H9 (cell line): ENCODE measurements around the gene CCNC. TPM values are rescaled to one million over a fixed set of nuclear protein-coding genes. Genes with fewer than 3 reads are reported as not detected.

Experiments
- DNase-seq: peaks from one replicate; pipeline ENCODE4 v3.0.0-alpha.2; 2017
- H2AFZ ChIP-seq: one replicate; pipeline ENCODE4 v1.6.1; 2013; ENCODE audit warnings: mild to moderate bottlenecking, low read length, control low read depth, moderate library complexity
- H2AK5ac ChIP-seq: 2 replicates; pipeline ENCODE4 v1.6.1; 2013; ENCODE audit warnings: low read length, control low read depth, mixed read lengths; ENCODE audit not compliant: insufficient read length
- H2BK120ac ChIP-seq: one replicate; pipeline ENCODE4 v1.6.1; 2013; ENCODE audit warnings: low read depth, mild to moderate bottlenecking, low read length, control low read depth, inconsistent platforms; ENCODE audit not compliant: poor library complexity, severe bottlenecking
- H2BK12ac ChIP-seq: 2 replicates; pipeline ENCODE4 v1.6.1; 2013; ENCODE audit warnings: low read length, control low read depth, mixed read lengths, low read depth; ENCODE audit not compliant: insufficient read length
- H2BK15ac ChIP-seq: 2 replicates; pipeline ENCODE4 v1.6.1; 2013; ENCODE audit warnings: low read depth, low read length, control low read depth
- H2BK20ac ChIP-seq: one replicate; pipeline ENCODE4 v1.6.1; 2013; ENCODE audit warnings: low read depth, mild to moderate bottlenecking, low read length, control low read depth, inconsistent platforms; ENCODE audit not compliant: poor library complexity, severe bottlenecking
- H2BK5ac ChIP-seq: 2 replicates; pipeline ENCODE4 v1.6.1; 2013; ENCODE audit warnings: low read length, control low read depth, mixed read lengths; ENCODE audit not compliant: insufficient read length
- H3K14ac ChIP-seq: 2 replicates; pipeline ENCODE4 v1.6.1; 2013; ENCODE audit warnings: low read length, control low read depth; ENCODE audit not compliant: insufficient read depth
- H3K18ac ChIP-seq: 2 replicates; pipeline ENCODE4 v1.6.1; 2013; ENCODE audit warnings: low read depth, mild to moderate bottlenecking, mixed read lengths, low read length, control low read depth; ENCODE audit not compliant: insufficient read length
- H3K23ac ChIP-seq: 2 replicates; pipeline ENCODE4 v1.6.1; 2013; ENCODE audit warnings: low read length, control low read depth, mixed read lengths, low read depth; ENCODE audit not compliant: insufficient read length
- H3K23me2 ChIP-seq: 2 replicates; pipeline ENCODE4 v1.6.1; 2013; ENCODE audit warnings: low read depth, mild to moderate bottlenecking, mixed read lengths, low read length, control low read depth; ENCODE audit not compliant: insufficient read length, poor library complexity, severe bottlenecking
- H3K27ac ChIP-seq: 2 replicates; pipeline ENCODE4 v1.5.1; 2013; ENCODE audit warnings: low read length, control low read depth, mixed read lengths, low read depth; ENCODE audit not compliant: insufficient read length
- H3K27me3 ChIP-seq: 2 replicates; pipeline ENCODE4 v1.6.1; 2013; ENCODE audit warnings: low read length, control low read depth, inconsistent platforms; ENCODE audit not compliant: insufficient read depth
- H3K4ac ChIP-seq: 2 replicates; pipeline ENCODE4 v1.6.1; 2013; ENCODE audit warnings: low read depth, mild to moderate bottlenecking, control low read depth, inconsistent platforms, low read length, moderate library complexity
- H3K4me1 ChIP-seq: 2 replicates; pipeline ENCODE4 v1.6.1; 2013; ENCODE audit warnings: low read length, control low read depth, inconsistent platforms; ENCODE audit not compliant: insufficient read depth
- H3K4me2 ChIP-seq: 2 replicates; pipeline ENCODE4 v1.6.1; 2013; ENCODE audit warnings: low read length, control low read depth, mixed read lengths; ENCODE audit not compliant: insufficient read length, insufficient read depth
- H3K56ac ChIP-seq: 2 replicates; pipeline ENCODE4 v1.6.1; 2013; ENCODE audit warnings: low read depth, mild to moderate bottlenecking, mixed read lengths, low read length, control low read depth; ENCODE audit not compliant: insufficient read length
- H3K79me1 ChIP-seq: 2 replicates; pipeline ENCODE4 v1.6.1; 2013; ENCODE audit warnings: low read depth, mild to moderate bottlenecking, moderate library complexity, low read length, control low read depth, inconsistent platforms; ENCODE audit not compliant: insufficient read depth, poor library complexity, severe bottlenecking
- H3K79me2 ChIP-seq: 2 replicates; pipeline ENCODE4 v1.6.1; 2013; ENCODE audit warnings: low read length, control low read depth, inconsistent platforms; ENCODE audit not compliant: insufficient read depth
- H3K9ac ChIP-seq: 2 replicates; pipeline ENCODE4 v1.6.1; 2013; ENCODE audit warnings: low read length, control low read depth, mixed read lengths; ENCODE audit not compliant: insufficient read length; ENCODE audit errors: extremely low read depth
- H3K9me3 ChIP-seq: one replicate; pipeline ENCODE4 v1.6.1; 2013; ENCODE audit warnings: low read depth, low read length, inconsistent platforms; ENCODE audit not compliant: control insufficient read depth
- H3T11ph ChIP-seq: one replicate; pipeline ENCODE4 v1.6.1; 2013; ENCODE audit warnings: mild to moderate bottlenecking, low read length, control low read depth, inconsistent platforms
- H4K20me1 ChIP-seq: one replicate; pipeline ENCODE4 v1.6.1; 2013; ENCODE audit not compliant: control insufficient read depth, insufficient read length, insufficient read depth
- H4K5ac ChIP-seq: 2 replicates; pipeline ENCODE4 v1.6.1; 2013; ENCODE audit warnings: low read depth, mild to moderate bottlenecking, mixed read lengths, low read length, control low read depth; ENCODE audit not compliant: insufficient read length
- H4K8ac ChIP-seq: replicated peaks from 2 replicates; pipeline ENCODE4 v1.6.1; 2013; ENCODE audit warnings: low read length, control low read depth, mixed read lengths, low read depth; ENCODE audit not compliant: insufficient read length
- H4K91ac ChIP-seq: 2 replicates; pipeline ENCODE4 v1.6.1; 2013; ENCODE audit warnings: low read depth, mild to moderate bottlenecking, moderate library complexity, mixed read lengths, low read length, control low read depth; ENCODE audit not compliant: insufficient read length
- H3K27ac Mint-ChIP-seq, 3 experiments: 2 replicates in 2 of 3; 3 replicates in 1 of 3; pipeline ENCODE4 v1.8.0; 2020 to 2021; ENCODE audit warnings: mixed read lengths in 3 of 3, mild to moderate bottlenecking in 1 of 3, moderate library complexity in 1 of 3
- H3K27me3 Mint-ChIP-seq: 2 replicates; pipeline ENCODE4 v1.8.0; 2021; ENCODE audit warnings: low read depth, mild to moderate bottlenecking, moderate library complexity, mixed read lengths
- H3K36me3 Mint-ChIP-seq, 3 experiments: 2 replicates in 2 of 3; 3 replicates in 1 of 3; pipeline ENCODE4 v1.8.0; 2020 to 2021; ENCODE audit warnings: low read depth in 3 of 3, mixed read lengths in 3 of 3; ENCODE audit not compliant: insufficient read depth in 1 of 3
- H3K4me1 Mint-ChIP-seq, 2 experiments: 2 replicates each; pipeline ENCODE4 v1.8.0; 2020; ENCODE audit warnings: mixed read lengths in 2 of 2
- H3K4me3 Mint-ChIP-seq, 2 experiments: 2 replicates in 1 of 2; 3 replicates in 1 of 2; pipeline ENCODE4 v1.8.0; 2020 to 2021; ENCODE audit warnings: mild to moderate bottlenecking in 2 of 2, mixed read lengths in 2 of 2, moderate library complexity in 1 of 2
- H3K9me3 Mint-ChIP-seq, 2 experiments: 2 replicates in 1 of 2; 3 replicates in 1 of 2; pipeline ENCODE4 v1.8.0; 2020; ENCODE audit warnings: mild to moderate bottlenecking in 2 of 2, mixed read lengths in 2 of 2, moderate library complexity in 1 of 2
- WGBS: extraction: QIAGEN DNeasy Blood & Tissue Kit; methylation state at CpG from one replicate; pipeline ENCODE4 v1.1.7; 2013; ENCODE audit warnings: missing lambda C conversion rate, low lambda C conversion rate, mixed read lengths; ENCODE audit not compliant: insufficient read length; ENCODE audit errors: extremely low coverage; 5-methylcytosine and 5-hydroxymethylcytosine counted together
- total RNA-seq: library from RNA; stranded (reverse); gene quantifications from 2 replicates; pipeline ENCODE4 v1.2.1, GENCODE V29; 2021
- TF ChIP-seq, protein P1 (sequence below): fragments of 200-600 bp; sonication (generic); conservative IDR thresholded peaks from 3 replicates; pipeline ENCODE4 v1.8.0; 2021; ENCODE audit warnings: antibody characterized with exemption, mild to moderate bottlenecking

CCNC gene
- total RNA-seq, 1 experiment from 2014 or later, result 112 TPM

- H3K79me1 ChIP-seq, result no peaks in the 10 kb centered on the region
- no peak overlapping the region for H2BK20ac ChIP-seq
- peak overlapping the region; percentile 46 for H3K4me2 ChIP-seq
- no peak overlapping the region for H4K91ac ChIP-seq
- no peak overlapping the region for H4K8ac ChIP-seq
- Mint-ChIP-seq H3K4me1 (peaks cover 27 to 38% of the 10 kb centered on the region in 2 experiments), H3K36me3 (no peaks in the 10 kb centered on the region), H3K4me3 (peak overlapping the region; percentile 41 to 69), H3K27ac (no peak overlapping the region), H3K27me3 (peaks cover 100% of the 10 kb centered on the region), H3K9me3 (peaks cover 0 to 3% of the 10 kb centered on the region in 2 experiments; a peak in 1 of 5 replicates)
- peak; percentile 80 for DNase-seq
- no peak overlapping the region for H2BK5ac ChIP-seq
- H3K79me2 ChIP-seq, result no peaks in the 10 kb centered on the region
- no peak overlapping the region for H3K23ac ChIP-seq
- H3K27ac ChIP-seq, result no peak overlapping the region
- no peak overlapping the region for H4K5ac ChIP-seq
- no peak overlapping the region for H2BK15ac ChIP-seq
- no peak overlapping the region for H2BK12ac ChIP-seq
- H3K9me3 ChIP-seq, result no peaks in the 10 kb centered on the region
- TF ChIP-seq, protein P1, sequence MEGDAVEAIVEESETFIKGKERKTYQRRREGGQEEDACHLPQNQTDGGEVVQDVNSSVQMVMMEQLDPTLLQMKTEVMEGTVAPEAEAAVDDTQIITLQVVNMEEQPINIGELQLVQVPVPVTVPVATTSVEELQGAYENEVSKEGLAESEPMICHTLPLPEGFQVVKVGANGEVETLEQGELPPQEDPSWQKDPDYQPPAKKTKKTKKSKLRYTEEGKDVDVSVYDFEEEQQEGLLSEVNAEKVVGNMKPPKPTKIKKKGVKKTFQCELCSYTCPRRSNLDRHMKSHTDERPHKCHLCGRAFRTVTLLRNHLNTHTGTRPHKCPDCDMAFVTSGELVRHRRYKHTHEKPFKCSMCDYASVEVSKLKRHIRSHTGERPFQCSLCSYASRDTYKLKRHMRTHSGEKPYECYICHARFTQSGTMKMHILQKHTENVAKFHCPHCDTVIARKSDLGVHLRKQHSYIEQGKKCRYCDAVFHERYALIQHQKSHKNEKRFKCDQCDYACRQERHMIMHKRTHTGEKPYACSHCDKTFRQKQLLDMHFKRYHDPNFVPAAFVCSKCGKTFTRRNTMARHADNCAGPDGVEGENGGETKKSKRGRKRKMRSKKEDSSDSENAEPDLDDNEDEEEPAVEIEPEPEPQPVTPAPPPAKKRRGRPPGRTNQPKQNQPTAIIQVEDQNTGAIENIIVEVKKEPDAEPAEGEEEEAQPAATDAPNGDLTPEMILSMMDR, result no peak
- no peaks in the 10 kb centered on the region for H3K23me2 ChIP-seq
- no peaks in the 10 kb centered on the region for H3K4me1 ChIP-seq
- no peak overlapping the region for H3T11ph ChIP-seq
- no peak overlapping the region for H3K14ac ChIP-seq
- H4K20me1 ChIP-seq, result no peaks in the 10 kb centered on the region
- no peak overlapping the region for H3K9ac ChIP-seq
- H2AFZ ChIP-seq, result no peak overlapping the region
- H3K27me3 ChIP-seq, result peaks cover 91% of the 10 kb centered on the region
- no peak overlapping the region for H2BK120ac ChIP-seq
- no peak overlapping the region for H2AK5ac ChIP-seq
- WGBS, result no CpG with 5 or more reads among the region's 55 CpGs
- no peak overlapping the region for H3K4ac ChIP-seq
- H3K56ac ChIP-seq, result no peak overlapping the region
- H3K18ac ChIP-seq, result no peak overlapping the region
Measured at GRCh38 chr6:99603421-99604165, 35.1 kb upstream of the CCNC start.
